Non-pigmented ciliary epithelial cell (primary cell): ENCODE measurements around the gene ARFGEF3.
"Not testable (repeated sequence)": the region's sequence is repeated elsewhere in the genome, so short reads cannot be mapped to it uniquely, and the experiment has no call there.

Experiments used
- DNase-seq: peaks from one replicate; pipeline ENCODE4 v3.0.0-alpha.2; 2010; ENCODE audit warnings: low read depth

The ARFGEF3 gene

GRCh38 chr6:138347864-138348263 lies 186.1 kb downstream of the ARFGEF3 start:
- DNase-seq = no peak

GRCh38 chr6:138349891-138350290 lies 188.2 kb downstream of the ARFGEF3 start:
- no peak for DNase-seq

GRCh38 chr6:138357928-138358327 lies 196.2 kb downstream of the ARFGEF3 start:
- DNase-seq = no peak

GRCh38 chr6:138368684-138369083 lies 206.9 kb downstream of the ARFGEF3 start:
- not testable (repeated sequence) for DNase-seq

GRCh38 chr6:138370631-138371451 lies 209.1 kb downstream of the ARFGEF3 start:
- DNase-seq = no peak

GRCh38 chr6:138371452-138371711 lies 209.6 kb downstream of the ARFGEF3 start:
- no peak for DNase-seq

GRCh38 chr6:138371720-138372119 lies 210.0 kb downstream of the ARFGEF3 start:
- peak; percentile 37 for DNase-seq

GRCh38 chr6:138372711-138373463 lies 211.1 kb downstream of the ARFGEF3 start:
- DNase-seq = peak; percentile 31

- no peak for DNase-seq
Measured at GRCh38 chr6:138374230-138374629, 212.5 kb downstream of the ARFGEF3 start.

- no peak for DNase-seq
Measured at GRCh38 chr6:138374815-138375214, 213.1 kb downstream of the ARFGEF3 start.

GRCh38 chr6:138377042-138377441 lies 215.3 kb downstream of the ARFGEF3 start:
- no peak for DNase-seq

GRCh38 chr6:138377844-138378243 lies 216.1 kb downstream of the ARFGEF3 start, which contains the start of gene SMIM28:
TSS of gene SMIM28 (plus strand) at chr6:138377905. CDS start at chr6:138378073, 168 bp downstream.
- DNase-seq = no peak

GRCh38 chr6:138378463-138378862 lies 216.7 kb downstream of the ARFGEF3 start:
- DNase-seq = no peak

- DNase-seq = no peak
Measured at GRCh38 chr6:138382498-138383265, 220.9 kb downstream of the ARFGEF3 start.

GRCh38 chr6:138383776-138384175 lies 222.0 kb downstream of the ARFGEF3 start:
- no peak for DNase-seq

- DNase-seq = no peak
Measured at GRCh38 chr6:138386897-138387296, 225.2 kb downstream of the ARFGEF3 start.

- DNase-seq = no peak
Measured at GRCh38 chr6:138387577-138388368, 226.0 kb downstream of the ARFGEF3 start.

- DNase-seq = no peak
Measured at GRCh38 chr6:138389551-138389950, 227.8 kb downstream of the ARFGEF3 start.
